ENCODE data around the gene ENO1. TPM values are rescaled to one million over a fixed set of nuclear protein-coding genes. Genes with fewer than 3 reads are reported as not detected.

The ENO1 gene
- total and polyA plus RNA-seq, 2 of the 8 experiments (the other 6 are each of a cell fraction or from before 2014, with no cell fraction given): 1,763 to 2,117 TPM

DNA sequence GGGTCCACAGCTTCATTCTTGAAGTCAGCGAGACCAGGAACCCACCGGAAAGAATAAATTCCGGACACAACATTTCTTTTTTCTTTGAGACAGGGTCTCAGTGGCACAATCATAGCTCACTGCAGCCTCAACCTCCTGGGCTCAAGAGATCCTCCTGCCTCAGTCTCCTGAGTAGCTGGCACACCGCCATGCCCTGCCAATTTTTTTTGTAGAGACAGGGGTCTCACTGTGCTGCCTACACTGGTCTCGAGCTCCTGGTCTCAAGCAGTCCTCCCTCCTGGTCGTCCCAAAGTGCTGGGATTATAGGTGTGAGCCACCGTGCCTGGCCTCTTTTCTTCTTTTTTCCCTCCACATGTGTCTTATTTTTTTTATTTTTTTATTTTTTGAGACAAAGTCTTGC lies 20.6 kb upstream of the ENO1 start:
- 0 out of 4 replicates have a peak, but pooled peaks cover 0 to 3% of the 10 kb centered on the region in 2 experiments for H3K9me3 ChIP-seq (ENCODE audit: insufficient read depth in 2 of 2, low read depth in 1 of 2, low read length in 1 of 2)
- H3K27ac ChIP-seq (ENCODE audit: low read depth, low read length): no peak overlapping the region
- H4K20me1 ChIP-seq (replicated peaks in 1 of 2; ENCODE audit: control insufficient read depth in 1 of 2, insufficient read depth in 2 of 2, low read length in 2 of 2): no peaks in the 10 kb centered on the region
- 88% methylated on average over 7 of the region's 7 CpGs; no CpG with 5 or more reads in 1 of the 2 experiments for WGBS, 2 experiments (ENCODE audit: extremely low coverage in 1 of 2, insufficient coverage in 1 of 2, insufficient read length in 1 of 2, insufficient replicate concordance in 2 of 2, low coverage in 1 of 2, low lambda C conversion rate in 2 of 2, missing lambda C conversion rate in 1 of 2)
- H2BK5ac ChIP-seq (ENCODE audit: low read depth, low read length): no peak overlapping the region
- DNase-seq (ENCODE audit: low read depth in 1 of 2, low spot score in 2 of 2) (no peak), FAIRE-seq (no peak)
- H2BK12ac ChIP-seq (ENCODE audit: low read depth, low read length): no peak overlapping the region
- H3K18ac ChIP-seq (ENCODE audit: extremely low read depth, low read length): no peak overlapping the region
- no peak overlapping the region for H2BK120ac ChIP-seq (replicated peaks; ENCODE audit: low read depth, low read length)
- no peak overlapping the region for H3K4me3 ChIP-seq (ENCODE audit: extremely low read depth in 1 of 4, insufficient read depth in 2 of 4, low read depth in 3 of 4, low read length in 4 of 4)
- no peak overlapping the region for H4K5ac ChIP-seq (ENCODE audit: insufficient read length, low read depth, low read length)
- H3K4me2 ChIP-seq (ENCODE audit: insufficient read depth in 1 of 2, low read depth in 2 of 2, low read length in 2 of 2): no peak overlapping the region
- no peaks in the 10 kb centered on the region for H3K4me1 ChIP-seq (replicated peaks in 1 of 4; ENCODE audit: control insufficient read depth in 3 of 4, insufficient read depth in 4 of 4, low read length in 3 of 4)
- no peaks in the 10 kb centered on the region for H3K27me3 ChIP-seq (replicated peaks in 1 of 4; ENCODE audit: control insufficient read depth in 3 of 4, extremely low read depth in 1 of 4, insufficient read depth in 3 of 4, low read length in 3 of 4)
- no peaks in the 10 kb centered on the region for H3K36me3 ChIP-seq (ENCODE audit: control insufficient read depth in 2 of 4, insufficient read depth in 4 of 4, low read length in 3 of 4)
- H4K91ac ChIP-seq (replicated peaks; ENCODE audit: insufficient read length, low read length): no peak overlapping the region
- H3K23ac ChIP-seq (ENCODE audit: insufficient read length): no peak overlapping the region
- H3K4ac ChIP-seq (replicated peaks; ENCODE audit: insufficient read length, low read depth, low read length): no peak overlapping the region
- H2BK15ac ChIP-seq (ENCODE audit: low read length): no peak overlapping the region
- H3K14ac ChIP-seq (ENCODE audit: insufficient read length): no peak overlapping the region
- POLR2A ChIA-PET (ENCODE audit: partially characterized antibody): interaction anchor here (1.0 to 1.8 kb wide), 5 partner anchors 20 to 111 kb away, joined by 3 to 13 read pairs (median 4); partner anchors contain the start of gene ENO1
- no peaks in the 10 kb centered on the region for H3K79me1 ChIP-seq (ENCODE audit: low read depth, low read length)
- CTCF ChIA-PET (ENCODE audit: partially characterized antibody): interaction anchor here (0.7 to 2.1 kb wide), 8 partner anchors 15 to 88 kb away, joined by 3 to 8 read pairs (median 4); no protein-coding TSS in a partner anchor
- H3K9ac ChIP-seq (replicated peaks in 1 of 4; ENCODE audit: extremely low read depth in 1 of 4, low read depth in 3 of 4, low read length in 3 of 4): no peak overlapping the region
- H3K56ac ChIP-seq (replicated peaks; ENCODE audit: insufficient read length, low read depth, low read length): no peak overlapping the region
- H3K79me2 ChIP-seq (ENCODE audit: control insufficient read depth in 1 of 2, insufficient read depth in 2 of 2, low read length in 2 of 2): no peaks in the 10 kb centered on the region
- H2AFZ ChIP-seq (ENCODE audit: low read length): no peak overlapping the region
- H2AK5ac ChIP-seq (ENCODE audit: low read depth, low read length): no peak overlapping the region
- H3K23me2 ChIP-seq (ENCODE audit: low read depth, low read length): no peaks in the 10 kb centered on the region
- H4K8ac ChIP-seq (ENCODE audit: extremely low read depth, insufficient read depth, low read length): no peak overlapping the region
- no peak overlapping the region for H2BK20ac ChIP-seq (ENCODE audit: low read length)
- TF ChIP-seq CHD2 (IDR thresholded peaks at IDR 0.05; ENCODE audit: low read length) (no peak), SRF (IDR thresholded peaks at IDR 0.05; ENCODE audit: low read depth, low read length) (no peak), SIRT6 (IDR thresholded peaks at IDR 0.05; ENCODE audit: low read length) (no peak), NANOG (IDR thresholded peaks at IDR 0.05; ENCODE audit: insufficient read depth, low read depth, low read length, poor library complexity, severe bottlenecking) (no peak), RFX5 (IDR thresholded peaks at IDR 0.05; ENCODE audit: borderline replicate concordance, low read depth, low read length) (no peak), ZNF274 (IDR thresholded peaks at IDR 0.05; ENCODE audit: borderline replicate concordance, extremely low read depth, low read length) (no peak)
- TF ChIP-seq, protein P1, sequence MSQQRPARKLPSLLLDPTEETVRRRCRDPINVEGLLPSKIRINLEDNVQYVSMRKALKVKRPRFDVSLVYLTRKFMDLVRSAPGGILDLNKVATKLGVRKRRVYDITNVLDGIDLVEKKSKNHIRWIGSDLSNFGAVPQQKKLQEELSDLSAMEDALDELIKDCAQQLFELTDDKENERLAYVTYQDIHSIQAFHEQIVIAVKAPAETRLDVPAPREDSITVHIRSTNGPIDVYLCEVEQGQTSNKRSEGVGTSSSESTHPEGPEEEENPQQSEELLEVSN (IDR thresholded peaks at IDR 0.05): no peak

Data from H1 (cell line).